Stimulated activated CD4-positive, alpha-beta T cell treated with anti-CD3 and anti-CD28 coated beads, Interleukin-4, amount 100 ng/mL, for 1 hour (primary cell): ENCODE results near the gene MAP4K4.

Experiments used
- DNase-seq: peaks from one replicate; pipeline ENCODE4 v3.0.0-alpha.2; 2020

Gene MAP4K4

DNA sequence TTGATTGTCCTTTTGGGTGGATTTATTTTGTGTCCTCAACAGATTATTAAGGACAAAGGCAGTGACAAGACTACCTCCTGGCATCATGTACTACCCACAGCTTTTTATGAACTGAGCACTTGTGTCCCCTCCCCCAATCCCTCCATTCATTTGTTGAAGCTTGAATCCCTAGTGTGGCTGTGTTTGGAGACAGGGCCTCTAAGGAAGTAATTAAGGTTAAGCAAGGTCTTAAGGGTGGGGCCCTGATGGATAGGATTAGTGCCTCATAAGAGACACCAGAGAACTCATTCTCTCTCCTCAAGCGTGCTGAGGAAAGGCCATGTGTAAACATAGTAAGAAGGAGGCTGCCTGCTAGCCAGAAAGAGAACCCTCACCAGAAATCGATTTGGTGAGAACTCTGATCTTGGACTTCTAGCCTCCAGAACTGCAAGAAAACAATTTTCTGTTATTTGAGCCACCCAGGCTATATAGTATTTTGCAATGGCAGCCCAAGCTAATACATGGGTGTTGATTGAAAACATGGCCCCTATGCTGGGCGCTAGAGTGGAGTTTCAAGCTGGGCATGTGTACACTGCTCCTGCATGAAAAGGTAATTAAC is 3.4 kb upstream of the MAP4K4 start:
- DNase-seq: no peak

DNA sequence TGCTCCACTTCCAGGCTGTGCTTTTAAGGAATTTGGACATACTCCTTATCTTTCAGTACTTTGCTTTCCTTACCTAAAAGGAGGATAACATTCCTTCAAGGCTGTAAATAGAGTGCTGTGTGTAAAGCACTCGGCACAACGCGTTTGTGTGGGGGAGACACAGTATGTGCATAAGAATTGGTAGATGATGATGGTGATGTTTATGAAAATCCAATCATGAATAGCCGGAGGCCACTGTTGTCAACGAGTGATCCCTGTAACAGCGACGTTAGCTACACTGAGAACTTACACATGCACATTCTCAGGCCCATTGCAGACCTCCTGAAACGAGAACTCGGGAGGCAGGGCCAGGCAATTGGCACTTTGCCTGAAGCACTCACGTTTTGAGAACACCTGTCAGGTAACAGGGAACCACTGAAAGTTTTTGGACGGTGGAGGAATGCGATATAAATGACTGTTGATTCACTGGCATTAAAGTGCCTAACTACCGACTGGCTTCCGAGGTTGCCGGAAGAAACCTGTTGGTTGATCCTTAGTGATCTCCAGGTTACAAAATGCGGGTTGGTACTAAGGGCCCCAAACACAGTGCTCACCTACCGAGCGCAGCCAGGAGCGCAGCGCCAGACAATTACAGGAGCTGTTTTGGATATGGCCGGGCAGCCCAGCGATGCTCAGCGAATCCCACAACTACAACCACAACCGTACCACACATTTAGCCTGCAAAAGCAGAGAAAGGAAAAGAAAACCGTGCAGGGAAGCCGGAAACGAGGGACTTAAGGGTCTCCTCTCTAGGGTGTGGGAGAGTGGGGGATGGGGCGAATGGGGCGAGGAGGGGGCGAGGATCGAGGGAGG is 1.0 kb upstream of the MAP4K4 start:
- no peak for DNase-seq

DNA sequence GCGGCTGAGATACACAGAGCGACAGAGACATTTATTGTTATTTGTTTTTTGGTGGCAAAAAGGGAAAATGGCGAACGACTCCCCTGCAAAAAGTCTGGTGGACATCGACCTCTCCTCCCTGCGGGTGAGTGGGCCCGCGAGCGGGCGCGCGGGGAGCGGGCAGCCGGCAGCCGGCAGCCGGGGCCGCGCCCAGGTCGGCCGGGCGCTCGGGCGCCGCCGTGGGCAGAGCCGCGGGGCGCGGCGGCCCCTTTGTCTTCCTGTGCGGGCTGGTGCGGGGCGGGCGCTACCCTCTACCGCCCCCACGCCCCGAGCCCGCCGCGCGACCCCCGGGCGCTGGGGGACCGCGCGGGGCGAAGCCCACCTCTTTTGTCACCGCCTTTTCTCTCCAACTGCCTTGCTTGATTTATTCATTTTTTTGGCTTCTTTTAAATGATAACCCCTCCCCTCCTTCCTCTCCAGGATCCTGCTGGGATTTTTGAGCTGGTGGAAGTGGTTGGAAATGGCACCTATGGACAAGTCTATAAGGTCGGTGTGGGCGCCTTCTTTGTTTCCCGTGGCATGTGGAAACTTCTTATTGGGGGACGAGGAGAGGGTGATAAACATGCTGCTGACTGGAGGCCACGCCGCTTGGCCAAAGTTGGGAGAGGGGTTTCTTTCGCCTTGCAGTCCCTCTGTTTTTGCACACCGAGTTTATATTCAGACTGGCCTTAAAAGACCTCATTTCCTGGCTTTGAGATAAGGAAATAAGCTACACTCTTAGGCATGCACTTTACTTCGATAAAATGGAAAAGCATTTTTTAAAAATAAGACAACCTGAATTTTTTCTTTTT is 722 bp downstream of the MAP4K4 start:
- peak; percentile 30 for DNase-seq

DNA sequence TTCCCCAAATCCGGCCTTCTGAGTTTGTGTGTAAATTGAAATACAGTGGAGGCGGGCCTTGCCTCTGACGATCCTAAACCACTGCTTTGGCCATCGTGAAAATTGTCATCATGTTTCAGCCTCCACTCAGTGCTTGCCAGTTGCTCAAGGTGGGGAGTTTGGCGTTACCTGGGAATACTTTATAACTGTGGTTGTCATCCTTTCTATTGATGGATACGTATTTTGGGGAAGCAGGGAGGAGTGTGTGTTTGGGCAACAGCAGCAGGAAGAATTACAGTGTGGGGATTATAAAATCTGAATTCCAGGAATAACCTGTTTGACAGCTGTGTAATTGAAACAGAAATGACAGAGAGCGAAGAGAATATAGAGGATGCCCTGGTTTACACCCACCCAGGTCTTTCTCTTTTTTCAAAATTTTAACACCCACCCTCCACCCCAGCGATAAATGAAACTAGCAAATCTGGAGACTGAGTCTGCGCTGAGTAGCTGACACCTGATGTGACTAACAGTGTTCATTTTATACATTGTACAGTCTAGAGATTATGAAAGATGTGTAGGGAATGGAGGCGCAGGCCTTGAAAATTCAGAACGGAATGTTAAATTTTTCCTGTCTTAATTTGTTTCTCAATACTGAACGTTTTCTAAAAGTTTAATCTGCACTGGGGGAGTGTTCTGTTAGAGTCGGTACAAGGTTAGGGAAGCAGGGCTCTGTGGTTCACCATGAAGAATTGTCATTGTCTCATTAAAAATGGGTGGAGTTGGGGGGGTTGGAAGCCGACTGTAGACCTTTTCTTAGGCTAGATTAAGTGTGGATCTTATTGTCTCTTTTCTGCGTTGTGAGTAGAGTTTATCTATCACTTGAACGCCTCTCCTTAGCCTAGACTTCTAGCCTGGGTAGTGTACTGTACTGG is 1.6 kb downstream of the MAP4K4 start:
- no peak for DNase-seq

DNA sequence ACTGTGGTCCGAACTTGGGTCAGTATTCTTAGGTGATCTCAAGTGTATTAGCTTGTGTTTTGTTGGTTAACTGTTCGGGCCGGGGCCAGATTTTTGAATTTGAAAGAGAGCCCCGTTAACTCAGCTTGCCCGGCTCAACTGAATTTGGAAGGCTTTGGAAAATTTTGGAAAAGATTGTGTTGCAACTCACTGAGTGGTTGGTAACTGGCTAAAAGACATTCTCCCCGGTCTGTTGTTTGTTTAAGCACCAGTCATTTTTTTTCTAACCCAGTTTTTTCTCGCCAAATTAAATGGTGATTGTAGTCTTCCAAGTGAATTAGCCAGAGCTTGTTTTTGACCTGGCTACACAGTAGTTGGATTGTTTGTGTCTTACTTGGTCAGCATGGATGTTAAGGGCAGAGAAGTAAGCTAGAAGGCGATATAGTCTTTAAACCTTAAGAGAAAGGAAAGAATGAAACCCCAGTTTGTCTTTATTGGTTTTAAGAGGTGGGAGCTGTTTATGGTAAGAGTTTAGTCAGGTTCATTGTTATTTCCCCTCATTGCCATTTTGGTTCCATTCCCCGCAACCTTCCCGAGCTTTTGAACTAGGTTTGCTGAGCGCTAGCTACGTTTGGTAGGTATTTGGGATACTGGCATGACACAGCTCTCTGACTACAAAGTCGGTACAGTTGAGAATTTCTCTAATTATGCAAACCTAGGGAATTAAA is 2.4 kb downstream of the MAP4K4 start:
- DNase-seq: no peak

DNA sequence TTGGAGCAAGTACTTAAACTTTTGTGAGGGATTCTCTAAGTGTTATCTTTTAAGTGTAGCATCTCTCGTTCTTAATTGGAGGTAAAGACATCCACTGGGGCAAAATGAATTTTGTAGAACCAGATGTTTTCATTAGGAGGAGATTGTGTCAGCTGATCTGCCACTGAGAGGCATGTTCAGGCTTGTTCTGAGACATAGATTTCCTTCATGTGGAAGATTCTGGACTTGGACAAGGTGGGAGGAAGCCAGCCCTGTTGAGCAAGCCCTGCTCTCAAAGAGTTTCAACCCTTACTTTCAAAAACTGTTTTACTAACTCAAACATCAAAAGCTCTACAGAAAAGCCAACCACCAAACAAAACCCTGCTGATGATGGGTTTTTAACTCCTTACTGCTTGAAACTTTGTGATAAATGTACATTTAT is 6.5 kb downstream of the MAP4K4 start:
- DNase-seq: no peak

DNA sequence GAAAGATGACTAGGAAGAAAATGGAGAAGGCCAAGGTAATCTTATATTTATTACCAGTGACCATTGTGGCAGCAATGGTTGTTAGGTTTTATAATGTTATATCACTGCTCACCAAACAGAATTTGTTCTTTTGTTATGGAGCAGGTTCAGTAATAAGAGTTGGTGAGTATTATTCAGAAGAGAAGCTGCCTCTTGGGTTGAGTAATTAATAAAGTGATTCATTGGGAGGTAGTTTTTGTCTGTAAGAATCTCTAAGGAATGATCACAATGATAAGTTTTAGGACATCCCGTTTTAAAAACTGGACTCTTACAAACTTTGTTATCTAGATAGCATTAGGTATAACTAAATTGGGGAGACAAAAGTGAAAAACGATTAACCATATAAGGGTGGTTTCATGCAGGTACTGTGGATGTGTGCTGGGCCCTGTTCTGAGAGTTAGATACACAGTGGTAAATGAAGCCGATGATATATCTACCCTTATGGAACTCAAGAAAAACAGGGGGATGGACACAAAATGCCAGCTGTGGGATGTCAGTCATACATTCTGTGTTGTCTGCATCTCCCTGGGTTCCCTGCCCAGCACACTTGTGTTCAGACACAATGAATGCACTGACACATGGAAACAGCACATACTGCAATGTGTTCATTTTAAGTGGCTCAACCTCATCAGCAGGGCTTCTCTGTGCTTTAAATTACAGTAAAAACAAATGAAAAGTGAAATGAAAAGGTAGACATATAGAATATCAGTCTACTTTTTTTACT is 7.5 kb downstream of the MAP4K4 start:
- no peak for DNase-seq

DNA sequence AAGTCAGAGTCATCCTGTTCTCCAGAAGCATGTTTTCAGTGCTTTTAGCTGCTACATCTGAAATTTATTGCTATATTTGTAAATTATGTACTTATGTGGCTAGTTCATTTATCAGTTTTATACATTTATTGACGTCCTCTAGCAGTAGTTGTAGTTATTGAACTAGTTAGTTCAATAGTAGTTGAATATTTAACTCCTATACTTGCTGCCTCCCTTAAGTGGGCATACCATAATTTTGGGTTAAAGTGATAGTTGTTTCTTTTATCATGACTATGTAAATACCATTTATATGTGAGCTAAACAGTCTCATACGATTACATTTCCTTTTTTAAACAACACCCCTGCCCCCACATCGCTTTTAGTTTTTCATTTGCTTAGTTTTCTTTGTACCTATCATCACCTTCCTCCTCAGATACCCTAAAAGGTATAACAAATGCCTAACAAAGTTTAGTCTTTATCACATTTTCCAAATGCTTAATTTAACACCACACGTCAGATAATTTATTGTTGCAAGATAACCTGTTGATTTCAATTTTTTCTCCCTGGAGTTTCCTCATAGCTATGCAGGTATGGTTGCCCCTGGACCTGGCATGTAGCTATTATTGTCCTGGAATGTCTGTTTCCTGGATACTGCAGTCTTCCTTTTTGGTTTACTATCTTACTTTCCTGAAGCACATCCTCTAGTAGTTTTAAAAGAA is 8.8 kb downstream of the MAP4K4 start:
- no peak for DNase-seq

DNA sequence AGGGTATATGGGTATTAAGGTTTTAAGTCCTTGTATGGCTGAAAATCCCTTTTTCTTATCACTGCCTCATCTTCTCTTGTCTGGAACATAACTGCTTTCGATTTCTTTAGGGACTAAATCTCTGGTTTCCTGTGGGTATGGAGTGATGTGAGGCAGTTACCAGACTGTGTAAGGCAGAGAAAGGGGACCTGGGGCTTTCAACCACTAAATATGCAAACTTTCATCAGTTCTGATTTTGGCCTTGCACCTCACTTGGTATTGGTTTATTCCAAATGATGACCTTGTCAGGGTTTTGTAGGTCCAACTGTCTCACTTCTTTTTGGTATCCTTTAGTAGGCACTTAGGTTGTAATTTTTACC is 9.3 kb downstream of the MAP4K4 start:
- DNase-seq: no peak

DNA sequence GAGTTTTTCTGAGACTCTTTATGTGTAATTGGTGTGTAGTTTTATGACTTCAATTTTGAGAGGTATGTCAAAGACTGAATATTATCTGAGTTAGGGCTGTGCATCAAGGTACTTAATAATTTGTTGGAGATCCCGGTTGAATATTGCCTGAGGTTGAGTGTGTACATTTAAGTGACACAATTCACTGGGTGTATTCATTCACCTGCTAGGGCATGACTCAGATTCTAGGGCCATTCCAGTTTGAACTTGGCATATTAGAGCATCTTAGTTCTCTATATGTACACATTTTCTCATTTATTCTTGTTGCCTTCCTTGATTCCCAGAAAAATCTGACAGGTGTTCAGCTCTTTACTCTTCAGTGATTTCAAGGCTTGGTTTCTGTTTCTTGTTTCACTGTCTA is 12.5 kb downstream of the MAP4K4 start:
- DNase-seq: no peak

DNA sequence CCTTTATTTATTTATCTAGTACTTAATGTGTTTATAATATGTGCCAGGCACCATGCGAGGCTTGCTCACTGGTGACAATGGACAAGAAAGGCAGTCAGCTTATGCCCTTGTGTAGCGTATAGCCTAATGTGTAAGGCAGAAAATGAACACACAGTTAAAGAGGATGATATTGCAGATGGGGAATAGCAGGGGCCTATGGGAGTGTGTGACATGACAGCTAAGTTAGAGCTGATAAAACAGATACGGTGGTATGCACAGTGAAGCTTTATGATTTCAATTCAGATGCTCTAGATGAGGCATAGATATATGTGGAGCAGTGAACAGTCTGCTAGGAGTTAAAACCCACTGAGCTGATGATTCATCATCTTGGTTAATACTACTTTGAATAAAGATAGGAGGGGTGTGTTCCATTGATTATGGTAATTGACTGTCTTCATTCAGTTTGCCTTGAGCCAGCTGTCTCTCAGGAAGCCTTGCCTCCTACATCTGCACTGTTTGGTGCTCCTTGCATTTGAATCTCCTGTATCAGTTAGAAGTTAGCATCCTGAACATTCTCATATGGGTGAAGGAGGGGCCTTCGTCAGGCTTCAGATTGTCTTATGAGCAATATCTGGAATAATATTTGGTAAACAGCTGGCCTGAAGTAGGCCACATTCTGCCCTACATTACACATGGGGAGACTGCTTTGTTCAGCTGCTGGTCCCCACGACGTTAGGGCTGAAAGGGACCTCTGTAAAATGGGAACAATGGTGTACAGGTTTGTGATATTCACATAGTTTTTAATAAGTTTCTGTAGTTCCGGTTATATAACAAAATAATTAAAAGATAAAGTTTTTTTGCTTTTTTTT is 13.2 kb downstream of the MAP4K4 start:
- no peak for DNase-seq

DNA sequence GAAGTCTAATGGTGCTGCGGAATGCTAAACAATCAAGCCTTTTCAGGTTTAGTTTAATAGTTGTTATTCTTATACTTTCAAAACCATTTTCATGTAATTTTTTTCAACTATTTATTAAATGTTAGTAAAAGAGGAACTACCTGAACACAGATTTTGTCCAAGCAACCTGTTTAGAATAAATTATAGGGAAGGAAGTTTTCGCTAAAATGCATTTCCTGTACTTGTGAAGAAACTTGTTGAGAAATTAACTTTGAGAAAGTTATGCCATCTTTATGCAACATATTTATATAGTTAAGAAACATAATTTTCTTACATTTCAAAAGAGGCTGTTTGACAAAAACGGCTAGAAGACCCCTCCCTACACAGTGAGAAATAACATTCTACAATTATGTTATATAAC is 16.6 kb downstream of the MAP4K4 start:
- no peak for DNase-seq

DNA sequence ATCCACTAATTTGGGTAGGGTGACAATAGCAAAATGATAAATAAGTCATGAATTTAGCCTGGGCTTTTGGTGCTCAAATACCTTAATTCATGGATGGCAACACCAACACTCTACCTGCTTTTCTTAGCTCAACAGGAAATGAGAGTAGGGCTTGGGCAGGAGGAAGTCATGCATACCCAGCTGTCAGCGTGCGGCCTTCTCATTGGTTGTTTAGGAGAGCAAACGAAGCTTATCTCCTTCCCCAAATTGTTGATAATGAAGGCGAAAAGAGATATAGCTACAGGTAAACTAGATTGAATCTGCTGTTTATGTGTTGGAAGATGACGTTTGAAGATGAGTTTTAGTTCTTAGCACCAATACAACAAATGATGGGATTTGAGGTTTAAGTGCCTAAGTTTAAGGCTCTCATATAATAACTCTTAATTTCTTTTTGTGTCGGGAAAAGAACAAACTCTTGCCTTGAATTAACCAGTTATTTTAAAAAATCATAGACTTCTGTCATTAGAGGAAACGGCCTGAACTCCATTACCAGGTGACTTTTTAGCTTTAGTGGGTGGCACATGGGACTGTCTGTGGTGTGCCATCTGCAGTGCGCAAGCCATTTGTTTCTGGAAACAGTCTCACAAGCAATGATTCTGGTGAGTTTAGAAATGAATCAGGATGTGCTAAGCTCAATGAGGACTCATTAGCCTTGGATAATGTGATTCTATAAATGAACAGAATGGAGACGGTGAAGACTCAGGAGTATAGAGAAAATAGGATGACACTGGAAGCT is 19.8 kb downstream of the MAP4K4 start:
- DNase-seq: peak; percentile 28

DNA sequence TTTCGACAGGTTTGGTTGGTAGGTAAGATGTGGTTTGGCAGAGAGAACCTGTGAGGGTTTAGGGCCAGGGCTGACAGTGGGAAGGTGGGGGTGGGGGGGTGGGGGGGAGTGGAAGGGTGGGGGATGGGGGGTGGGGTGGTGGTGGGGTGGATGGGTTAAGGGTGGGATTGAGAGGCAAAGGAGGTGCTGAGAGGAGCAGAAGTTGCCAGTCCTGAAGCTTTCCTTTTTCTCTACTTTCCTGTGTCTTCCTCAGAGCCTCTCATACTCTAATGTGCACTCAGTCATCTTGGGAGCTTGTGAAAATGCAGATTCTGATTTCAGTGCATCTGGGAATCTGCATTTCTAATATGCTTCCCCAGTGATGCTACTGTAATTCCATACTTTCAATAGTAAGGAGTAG is 21.0 kb downstream of the MAP4K4 start:
- no peak for DNase-seq

DNA sequence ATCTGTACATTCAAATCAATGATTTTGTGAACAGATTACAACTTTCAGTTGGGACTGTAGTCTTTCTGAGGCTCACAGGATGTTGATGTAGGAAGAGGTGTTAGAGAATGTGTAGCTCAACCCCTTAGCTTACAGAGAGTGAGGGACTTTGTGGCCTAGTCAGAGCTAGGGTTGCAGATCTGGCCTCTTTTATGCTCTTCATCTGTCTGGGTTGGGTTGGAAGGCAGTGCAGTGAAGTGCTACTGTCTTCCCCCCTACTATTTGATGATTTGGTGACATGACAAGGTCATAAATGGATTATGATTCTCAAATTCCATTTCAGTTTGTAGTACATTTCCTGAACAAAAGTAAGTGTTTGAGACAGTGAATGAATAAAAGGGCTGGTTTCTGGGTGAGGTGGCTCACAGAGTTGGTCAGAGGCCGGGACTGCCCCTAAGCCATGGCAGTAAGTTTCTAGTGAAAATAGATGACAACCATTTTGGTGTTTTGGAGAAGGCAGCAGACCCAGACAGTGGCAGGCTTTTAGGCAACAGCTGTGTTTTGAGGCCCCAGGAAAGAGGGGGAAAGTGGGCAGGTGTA is 21.6 kb downstream of the MAP4K4 start:
- peak; percentile 46 for DNase-seq

DNA sequence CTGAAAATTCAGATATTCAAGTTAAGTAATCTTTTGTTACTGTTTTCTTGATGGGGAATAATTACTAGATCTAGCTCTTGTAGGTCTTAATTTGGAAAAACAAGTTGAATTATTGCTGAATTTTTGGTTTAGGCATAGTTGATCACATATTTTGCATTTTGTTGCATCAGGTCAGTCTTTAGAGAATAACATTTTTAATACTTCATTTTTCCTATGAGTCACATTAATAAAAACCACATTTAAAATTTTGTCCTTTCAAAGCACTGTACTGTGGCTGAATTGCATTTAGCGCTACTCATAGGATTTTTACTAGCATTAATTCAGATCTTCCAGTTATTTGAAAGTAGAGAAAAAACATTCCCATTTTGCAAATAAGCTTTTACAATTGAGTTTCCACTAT is 23.2 kb downstream of the MAP4K4 start:
- DNase-seq: no peak

DNA sequence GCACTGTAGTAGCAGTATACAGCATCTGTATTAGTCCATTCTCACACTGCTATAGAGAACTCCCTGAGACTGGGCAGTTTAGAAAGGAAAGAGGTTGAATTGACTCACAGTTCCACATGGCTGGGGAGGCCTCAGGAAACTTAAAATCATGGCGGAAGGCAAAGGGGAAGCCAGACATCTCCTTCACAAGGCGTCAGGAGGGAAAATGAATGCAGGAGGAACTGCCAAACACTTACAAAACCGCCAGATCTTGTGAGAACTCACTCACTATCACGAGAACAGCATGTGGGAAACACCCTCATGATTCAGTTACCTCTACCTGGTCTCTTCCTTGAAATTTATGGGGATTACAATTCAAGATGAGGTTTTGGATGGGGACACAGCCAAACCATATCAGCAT is 25.4 kb downstream of the MAP4K4 start:
- no peak for DNase-seq

DNA sequence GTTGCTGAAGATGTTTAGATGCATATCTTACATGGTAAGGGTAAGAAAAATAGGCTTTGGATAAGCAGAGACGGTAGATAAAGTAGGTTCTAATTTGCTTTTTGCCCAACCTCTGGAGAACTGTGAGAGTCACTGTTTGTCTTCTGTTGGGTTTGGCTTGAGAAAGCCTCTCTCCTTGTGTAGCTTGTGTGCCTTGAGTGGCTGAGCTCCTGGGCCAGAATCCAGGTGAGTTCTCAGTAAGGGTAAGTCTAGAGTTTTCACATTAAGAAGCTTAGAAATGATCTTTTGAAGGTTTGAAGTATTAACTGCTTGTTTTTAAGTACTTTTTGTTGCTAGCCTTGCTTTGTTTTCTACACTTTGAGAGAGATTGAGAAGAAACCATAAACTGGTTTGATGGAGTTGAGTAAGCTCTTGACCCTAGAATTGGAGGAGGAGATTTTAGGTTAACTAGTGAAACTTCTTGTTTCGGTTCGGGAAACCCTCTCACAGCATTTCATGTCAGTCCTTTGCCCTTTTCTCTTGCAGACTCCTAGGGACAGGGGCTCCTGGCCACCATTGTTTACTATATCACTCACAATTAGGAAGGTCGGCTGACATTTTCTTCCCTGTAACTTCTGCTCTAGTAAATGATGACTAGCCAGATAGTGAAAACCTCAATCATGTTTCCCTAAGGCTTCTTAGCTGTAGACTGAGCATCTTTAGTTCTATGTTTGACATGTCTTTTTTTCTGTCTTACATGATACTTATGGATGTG is 26.0 kb downstream of the MAP4K4 start:
- DNase-seq: no peak
